Keratinocyte (primary cell): ENCODE results near the gene DGCR8. TPM values are rescaled to one million over a fixed set of nuclear protein-coding genes. Genes with fewer than 3 reads are reported as not detected.

Experiments
- DNase-seq: peaks from one replicate; pipeline ENCODE4 v3.0.0-alpha.2; 2011; ENCODE audit warnings: low read depth, missing footprints, low spot score
- FAIRE-seq: peaks from 2 replicates; lab custom pipeline; 2011; peaks lifted over from hg19 to GRCh38; lab: Jason Lieb, UNC
- H2AFZ ChIP-seq: 2 replicates; pipeline ENCODE4 v1.6.0; 2012; ENCODE audit warnings: low read length, control low read depth, inconsistent platforms; ENCODE audit not compliant: control insufficient read depth
- H3K27ac ChIP-seq: 2 replicates; pipeline ENCODE4 v1.5.1; 2011; ENCODE audit warnings: low read length; ENCODE audit not compliant: control insufficient read depth, insufficient read depth
- H3K27me3 ChIP-seq: 3 replicates; pipeline ENCODE4 v1.6.0; 2011; ENCODE audit warnings: low read length; ENCODE audit not compliant: control insufficient read depth, insufficient read depth; ENCODE audit errors: extremely low read depth
- H3K36me3 ChIP-seq, 2 experiments: 2 replicates in 1 of 2; 3 replicates in 1 of 2; pipeline ENCODE4 v1.5.1; 2011; ENCODE audit warnings: low read length in 2 of 2, mild to moderate bottlenecking in 1 of 2; ENCODE audit not compliant: control insufficient read depth in 2 of 2, insufficient read depth in 2 of 2; ENCODE audit errors: extremely low read depth in 1 of 2
- H3K4me1 ChIP-seq: 3 replicates; pipeline ENCODE4 v1.5.1; 2011; ENCODE audit warnings: low read length; ENCODE audit not compliant: control insufficient read depth, insufficient read depth; ENCODE audit errors: extremely low read depth
- H3K4me2 ChIP-seq: 3 replicates; pipeline ENCODE4 v1.6.0; 2011; ENCODE audit warnings: low read depth, low read length; ENCODE audit not compliant: control insufficient read depth, insufficient read depth; ENCODE audit errors: extremely low read depth
- H3K4me3 ChIP-seq, 3 experiments: fragments of 200-600 bp in 1 of 3; sonication (generic) in 1 of 3; 2 replicates in 2 of 3; 3 replicates in 1 of 3; pipeline ENCODE4 v1.5.1; 2011 to 2016; ENCODE audit warnings: low read length in 3 of 3, mild to moderate bottlenecking in 3 of 3, control low read depth in 2 of 3, inconsistent platforms in 1 of 3, low read depth in 1 of 3, mixed read lengths in 1 of 3, mixed run types in 1 of 3, moderate library complexity in 1 of 3; ENCODE audit not compliant: control insufficient read depth in 2 of 3, insufficient read depth in 2 of 3; ENCODE audit errors: extremely low read depth in 1 of 3
- H3K79me2 ChIP-seq: 2 replicates; pipeline ENCODE4 v1.6.0; 2012; ENCODE audit warnings: low read length; ENCODE audit not compliant: control insufficient read depth, insufficient read depth
- H3K9ac ChIP-seq: 3 replicates; pipeline ENCODE4 v1.6.0; 2011; ENCODE audit warnings: low read length; ENCODE audit not compliant: control insufficient read depth, insufficient read depth; ENCODE audit errors: extremely low read depth
- H3K9me1 ChIP-seq: 3 replicates; pipeline ENCODE4 v1.6.0; 2011; ENCODE audit warnings: low read length; ENCODE audit not compliant: control insufficient read depth, insufficient read depth; ENCODE audit errors: extremely low read depth
- H3K9me3 ChIP-seq: 2 replicates; pipeline ENCODE4 v1.5.1; 2012; ENCODE audit warnings: low read depth, low read length; ENCODE audit not compliant: control insufficient read depth
- H4K20me1 ChIP-seq: 3 replicates; pipeline ENCODE4 v1.6.0; 2011; ENCODE audit warnings: low read length; ENCODE audit not compliant: control insufficient read depth, insufficient read depth; ENCODE audit errors: extremely low read depth
- CTCF ChIP-seq, 3 experiments: IDR thresholded peaks in 1 of 3; conservative IDR thresholded peaks in 1 of 3; optimal IDR thresholded peaks in 1 of 3; 2 replicates in 2 of 3; 3 replicates in 1 of 3; pipeline versions ENCODE3 to v1.5.1; 2011; ENCODE audit warnings: low read length in 3 of 3, mild to moderate bottlenecking in 3 of 3, moderate library complexity in 2 of 3, control low read depth in 1 of 3, inconsistent platforms in 1 of 3; ENCODE audit not compliant: insufficient read depth in 2 of 3; ENCODE audit errors: extremely low read depth in 1 of 3
- EZH2 ChIP-seq: IDR thresholded peaks from one replicate; pipeline ENCODE4 v1.6.1; 2012; ENCODE audit warnings: inconsistent platforms, mild to moderate bottlenecking, low read length, moderate library complexity
- dilution Hi-C: fragments of 300-500 bp; cut with MboI; formaldehyde crosslinking; loops from one replicate; pipeline ENCODE4 v1.7.0; 2020; ENCODE audit warnings: low sequenced_read_pairs; ENCODE audit not compliant: extremely low pct_ligation_motif_present
- polyA plus RNA-seq, 5 experiments: library from polyadenylated mRNA; depleted of rRNA in 3 of 5; stranded (reverse) in 3 of 5; stranded (forward) in 1 of 5; unstranded in 1 of 5; fragments of >200 nt; gene quantifications; 1 replicate in 1 of 5; 2 replicates in 3 of 5; 3 replicates in 1 of 5; pipeline versions ENCODE4 v1.2.1 to v1.2.3, GENCODE V29; 2011 to 2012; ENCODE audit warnings: missing spikeins in 2 of 5, low read depth in 1 of 5, low replicate concordance in 1 of 5

Gene DGCR8
- polyA plus RNA-seq, 1 donor (not counting 4 experiments of a cell fraction or from before 2014, with no cell fraction given), result 17.2 TPM

DNA sequence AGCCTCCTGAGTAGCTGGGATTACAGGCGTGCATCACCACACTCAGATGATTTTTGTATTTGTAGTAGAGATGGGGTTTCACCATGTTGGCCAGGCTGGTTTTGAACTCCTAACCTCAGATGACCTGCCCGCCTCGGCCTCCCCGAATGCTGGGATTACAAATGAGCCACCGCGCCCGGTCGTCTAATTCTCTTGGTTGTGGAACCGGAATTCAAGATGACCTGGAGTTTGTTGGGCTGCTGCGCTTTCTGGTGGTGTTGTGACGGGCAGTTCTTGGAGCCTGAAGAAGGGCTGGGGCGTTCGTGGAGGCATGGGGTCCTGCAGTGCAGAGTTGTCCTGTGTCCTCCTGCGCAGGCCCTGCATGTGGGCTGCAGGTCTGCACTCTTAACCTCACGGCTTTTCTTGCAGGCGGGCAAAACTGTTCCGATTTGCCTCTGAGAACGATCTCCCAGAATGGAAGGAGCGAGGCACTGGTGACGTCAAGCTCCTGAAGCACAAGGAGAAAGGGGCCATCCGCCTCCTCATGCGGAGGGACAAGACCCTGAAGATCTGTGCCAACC lies 41.9 kb downstream of the DGCR8 start:
- H3K9me3 ChIP-seq, result no peaks in the 10 kb centered on the region
- H3K4me2 ChIP-seq, result no peak overlapping the region
- H3K79me2 ChIP-seq, result peaks cover 66% of the 10 kb centered on the region
- no peak overlapping the region for H3K27ac ChIP-seq
- dilution Hi-C loops, result no loop called here
- H4K20me1 ChIP-seq, result peaks cover 2% of the 10 kb centered on the region
- H3K9me1 ChIP-seq, result no peaks in the 10 kb centered on the region
- H3K36me3 ChIP-seq, result peaks cover 24 to 46% of the 10 kb centered on the region in 2 experiments
- H3K9ac ChIP-seq, result no peak overlapping the region
- H3K27me3 ChIP-seq, result no peaks in the 10 kb centered on the region
- DNase-seq, result no peak
- FAIRE-seq, result no peak
- H3K4me3 ChIP-seq, result no peak overlapping the region
- no peak overlapping the region for H2AFZ ChIP-seq
- peaks cover 9% of the 10 kb centered on the region for H3K4me1 ChIP-seq
- no peak for TF ChIP-seq EZH2
- TF ChIP-seq CTCF (optimal IDR thresholded peaks at IDR 0.05 in 1 of 3, IDR thresholded peaks at IDR 0.05 in 1 of 3, conservative IDR thresholded peaks at IDR 0.05 in 1 of 3; ENCODE audit: extremely low read depth in 1 of 3, insufficient read depth in 2 of 3, low read length in 3 of 3), result no peak

DNA sequence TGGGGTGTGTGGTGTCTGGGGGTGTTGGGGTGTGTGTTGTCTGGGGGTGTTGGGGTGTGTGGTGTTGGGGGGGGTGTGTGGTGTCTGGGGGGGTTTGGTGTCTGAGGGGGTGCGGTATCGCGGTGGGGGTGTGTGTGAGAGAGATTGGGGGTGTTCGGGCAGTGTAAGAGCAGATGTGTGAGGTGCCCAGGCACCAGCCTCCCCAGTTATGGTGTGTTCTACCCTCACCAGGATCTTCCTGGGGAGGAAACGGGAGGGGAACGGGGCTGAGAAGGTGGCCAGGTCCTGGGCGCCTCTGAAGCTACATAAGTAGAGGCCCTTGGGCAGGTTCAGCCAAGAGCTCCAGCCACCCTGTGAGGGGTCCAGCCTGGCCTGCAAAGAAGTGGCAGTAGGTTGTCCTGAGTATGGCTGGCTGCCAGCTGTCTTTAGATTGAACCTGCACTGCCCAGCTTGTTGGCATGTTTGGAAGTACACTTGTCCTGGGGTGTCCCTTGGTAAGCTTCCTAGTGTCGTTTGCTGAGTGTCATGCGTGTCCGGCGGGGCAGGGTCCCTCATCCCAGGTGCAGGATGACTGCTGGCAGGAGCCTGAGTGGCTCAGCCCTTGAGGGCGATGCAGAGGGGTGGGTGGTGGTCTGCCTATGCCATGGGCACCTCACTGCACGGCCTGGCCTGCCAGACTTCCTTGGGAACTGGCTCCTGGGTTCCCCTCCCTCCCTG lies 43.5 kb downstream of the DGCR8 start:
- Histone ChIP-seq H3K36me3 (peaks cover 30 to 46% of the 10 kb centered on the region in 2 experiments), H3K79me2 (peaks cover 56% of the 10 kb centered on the region), H3K4me3 (no peak overlapping the region), H3K4me2 (no peak overlapping the region), H4K20me1 (peaks cover 2% of the 10 kb centered on the region), H3K9ac (no peak overlapping the region), H3K27me3 (no peaks in the 10 kb centered on the region), H3K27ac (no peak overlapping the region), H3K4me1 (peaks cover 7% of the 10 kb centered on the region), H2AFZ (no peak overlapping the region), H3K9me1 (no peaks in the 10 kb centered on the region), H3K9me3 (no peaks in the 10 kb centered on the region)
- TF ChIP-seq CTCF (optimal IDR thresholded peaks at IDR 0.05 in 1 of 3, IDR thresholded peaks at IDR 0.05 in 1 of 3, conservative IDR thresholded peaks at IDR 0.05 in 1 of 3; ENCODE audit: extremely low read depth in 1 of 3, insufficient read depth in 2 of 3, low read length in 3 of 3), result no peak
- no peak for TF ChIP-seq EZH2
- no peak for FAIRE-seq
- DNase-seq, result no peak
- dilution Hi-C loops, result no loop called here
